HT-29 (cell line): ENCODE data around the gene SFT2D1. TPM values are rescaled to one million over a fixed set of nuclear protein-coding genes. Genes with fewer than 3 reads are reported as not detected.
"Not testable (repeated sequence)": the region's sequence is repeated elsewhere in the genome, so short reads cannot be mapped to it uniquely, and the experiment has no call there.

Experiments
- DNase-seq: peaks from one replicate; pipeline ENCODE4 v3.0.0-alpha.2; 2015; ENCODE audit warnings: low spot score
- total RNA-seq: library from RNA; depleted of rRNA; stranded (reverse); fragments of >200 nt; shearing (Covaris generic); gene quantifications from 2 replicates; pipeline ENCODE4 v1.2.3, GENCODE V29; 2014; rRNA removed

The SFT2D1 gene
- total RNA-seq: 61.6 and 69.3 TPM in 2 replicates

DNA sequence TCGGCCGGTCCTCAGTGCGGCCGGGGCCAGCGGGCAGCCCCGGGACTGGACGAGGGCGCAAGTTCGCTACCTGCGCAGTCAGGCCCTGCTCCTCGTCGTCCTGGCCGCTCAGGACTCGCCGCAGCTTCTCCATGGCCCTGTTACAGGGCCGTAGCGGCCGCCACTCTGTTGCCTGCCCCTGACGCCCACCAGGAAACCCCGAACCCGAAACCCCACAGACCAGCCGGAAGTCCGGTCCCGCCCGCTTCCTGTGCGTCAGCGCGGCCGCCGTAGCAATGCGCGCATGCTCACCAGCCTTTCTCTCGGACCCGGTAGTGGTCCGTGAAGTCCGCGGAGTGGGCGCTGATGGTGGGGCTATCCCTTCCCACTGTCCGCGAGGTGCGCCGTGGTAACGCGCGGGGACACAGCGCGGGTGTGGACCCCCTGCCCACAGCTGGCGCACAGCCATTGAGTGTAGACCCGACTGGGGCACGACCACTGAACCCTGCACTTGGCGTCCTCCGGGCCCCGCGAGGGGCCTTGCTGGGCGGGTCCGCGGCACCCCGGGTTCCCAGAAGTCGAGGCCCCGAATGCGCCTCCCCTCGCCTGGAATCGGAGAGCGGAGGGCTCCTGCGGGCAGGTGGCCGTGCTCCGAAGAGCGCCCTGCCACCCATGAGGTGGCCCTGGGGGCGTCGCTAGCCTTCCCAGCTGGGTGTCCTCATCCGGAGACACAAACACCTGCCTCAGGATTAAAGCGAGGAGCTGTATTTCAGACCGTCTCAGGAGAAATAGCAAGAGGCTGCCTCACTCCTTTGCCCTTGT lies at the start of gene SFT2D1:
Gene SFT2D1, minus strand, starts transcription at position 197 of the 801 bp plus-strand sequence. Its CDS starts 64 bp downstream, at position 133.
- peak; percentile 73 for DNase-seq

DNA sequence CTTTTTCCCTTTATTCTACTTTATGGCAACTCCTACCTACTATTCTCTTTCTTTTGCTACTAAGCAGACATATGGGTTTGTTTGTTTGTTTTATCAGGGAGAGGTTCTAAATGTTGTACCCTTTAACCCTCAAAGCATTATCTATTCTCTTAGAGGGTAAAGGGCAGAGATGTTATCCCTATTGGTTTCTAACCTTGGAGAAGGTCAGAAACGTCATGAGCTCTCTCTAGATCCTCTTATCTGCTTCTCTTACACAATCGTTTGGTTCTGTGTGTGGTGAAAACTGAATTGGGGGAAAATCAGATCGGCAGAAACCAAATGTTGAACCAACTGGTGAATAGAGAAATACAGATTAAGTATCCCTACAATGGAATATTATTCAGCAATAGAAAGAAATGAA lies 46.8 kb upstream of the SFT2D1 start:
- no peak for DNase-seq

GRCh38 chr6:166388290-166389004 lies 46.1 kb upstream of the SFT2D1 start:
- DNase-seq: no peak

GRCh38 chr6:166387642-166388289 lies 45.4 kb upstream of the SFT2D1 start:
- no peak for DNase-seq

DNA sequence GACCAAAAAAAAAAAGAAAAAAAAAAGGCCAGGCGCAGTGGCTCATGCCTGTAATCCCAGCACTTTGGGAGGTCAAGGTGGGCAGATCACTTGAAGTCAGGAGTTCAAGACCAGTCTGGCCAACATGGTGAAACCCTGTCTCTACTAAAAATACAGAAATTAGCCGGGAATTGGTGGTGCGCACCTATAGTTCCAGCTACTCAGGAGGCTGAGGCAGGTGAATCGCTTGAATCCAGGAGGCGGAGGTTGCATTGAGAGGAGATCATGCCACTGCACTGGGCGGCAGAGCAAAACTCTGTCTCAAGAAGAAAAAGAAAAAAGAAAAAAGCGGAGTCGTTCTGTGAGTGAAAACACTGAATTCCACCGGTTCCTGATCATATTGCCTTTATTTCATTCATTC lies 44.8 kb upstream of the SFT2D1 start:
- DNase-seq: not testable (repeated sequence)

- DNase-seq: no peak
Observed at GRCh38 chr6:166386111-166386510, 43.8 kb upstream of the SFT2D1 start.

DNA sequence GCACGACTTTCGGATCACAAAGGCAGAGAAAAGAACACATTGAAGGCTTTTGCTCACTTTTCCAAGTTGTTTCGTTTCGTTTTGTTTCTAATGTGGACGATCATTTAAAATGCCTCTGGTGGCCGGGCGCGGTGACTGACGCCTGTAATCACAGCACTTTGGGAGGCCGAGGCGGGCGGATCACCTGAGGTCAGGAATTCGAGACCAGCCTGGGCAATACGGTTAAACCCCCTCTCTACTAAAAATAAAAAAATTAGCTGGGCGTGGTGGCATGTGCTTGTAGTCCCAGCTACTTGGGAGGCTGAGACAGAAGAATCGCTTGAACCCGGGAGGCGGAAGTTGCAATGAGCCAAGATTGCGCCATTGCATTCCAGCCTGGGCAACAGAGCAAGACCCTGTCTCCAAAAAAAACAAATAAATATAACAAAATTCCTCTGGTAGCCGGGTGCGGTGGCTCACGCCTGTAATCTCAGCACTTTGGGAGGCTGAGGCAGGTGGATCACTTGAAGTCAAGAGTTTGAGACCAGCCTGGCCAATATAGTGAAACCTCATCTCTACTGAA lies 41.5 kb upstream of the SFT2D1 start:
- DNase-seq: not testable (repeated sequence)

DNA sequence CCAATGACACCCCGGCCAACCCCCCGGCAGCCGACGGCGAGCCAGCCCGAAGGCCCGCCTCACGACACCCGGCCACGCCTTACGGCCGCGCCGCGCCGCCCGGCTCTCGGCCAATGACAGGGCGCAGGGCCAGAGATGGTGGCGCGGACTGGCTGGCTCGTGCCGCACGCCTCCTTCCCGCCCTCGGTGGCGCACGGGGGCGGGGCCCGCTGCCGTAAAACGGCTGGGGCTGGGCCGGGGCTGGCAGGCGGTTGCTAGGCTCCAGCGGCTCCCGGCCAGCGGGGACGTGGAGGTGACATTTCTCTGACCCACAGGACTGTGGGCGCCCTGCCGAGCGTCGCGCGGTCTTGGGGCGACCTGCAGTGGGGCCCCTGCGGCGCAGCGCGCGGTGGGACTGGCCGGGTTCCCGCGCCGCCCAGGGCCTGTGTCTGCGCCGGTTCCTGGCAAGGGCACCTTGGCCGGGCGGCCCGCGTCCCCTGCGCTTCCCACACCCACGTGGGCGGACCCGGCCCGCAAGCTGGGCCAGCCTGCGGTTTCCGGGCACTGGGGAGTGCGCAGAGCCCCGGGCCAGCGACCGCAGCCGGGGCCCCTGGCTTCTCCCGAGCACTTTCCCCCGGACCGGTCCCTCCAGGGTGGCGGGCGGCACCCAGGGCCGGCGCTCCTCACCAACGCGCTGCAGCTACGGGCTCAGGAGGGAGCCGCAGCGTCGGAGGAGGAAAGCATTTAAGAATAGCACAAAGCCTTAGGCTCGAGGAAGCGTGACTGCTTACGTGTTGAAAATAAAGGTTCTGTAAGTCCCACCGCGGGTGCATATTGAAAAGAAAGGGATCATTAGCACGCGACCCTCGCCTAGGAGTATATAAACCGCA lies 40.8 kb upstream of the SFT2D1 start, which contains the start of gene MPC1:
Gene MPC1, minus strand, starts transcription at position 8 of the 869 bp plus-strand sequence. CDS start 64 bp downstream, outside the sequence.
- DNase-seq: peak; percentile 96

GRCh38 chr6:166382500-166382932 lies 40.2 kb upstream of the SFT2D1 start:
- DNase-seq: no peak

- peak; percentile 89 for DNase-seq
Observed at GRCh38 chr6:166381733-166382499, 39.6 kb upstream of the SFT2D1 start.

DNA sequence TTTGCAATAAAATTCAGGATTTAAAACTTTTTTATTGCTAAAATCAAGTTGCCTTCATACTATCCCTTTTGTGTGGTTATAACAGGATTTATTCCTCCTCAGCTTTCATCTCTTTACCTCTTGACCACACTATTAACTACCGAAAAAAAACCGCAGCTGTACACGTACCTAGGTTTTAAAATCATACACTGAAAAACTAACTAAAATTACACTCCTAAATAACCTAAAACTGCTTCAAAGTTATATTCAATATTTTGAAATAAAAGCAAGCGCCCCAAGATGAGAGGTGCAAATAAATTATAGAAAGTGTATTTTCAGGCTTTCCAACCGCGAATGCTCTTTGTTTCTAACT lies 39.0 kb upstream of the SFT2D1 start:
- DNase-seq: no peak

GRCh38 chr6:166379800-166380199 lies 37.5 kb upstream of the SFT2D1 start:
- no peak for DNase-seq

GRCh38 chr6:166379103-166379586 lies 36.8 kb upstream of the SFT2D1 start:
- no peak for DNase-seq

DNA sequence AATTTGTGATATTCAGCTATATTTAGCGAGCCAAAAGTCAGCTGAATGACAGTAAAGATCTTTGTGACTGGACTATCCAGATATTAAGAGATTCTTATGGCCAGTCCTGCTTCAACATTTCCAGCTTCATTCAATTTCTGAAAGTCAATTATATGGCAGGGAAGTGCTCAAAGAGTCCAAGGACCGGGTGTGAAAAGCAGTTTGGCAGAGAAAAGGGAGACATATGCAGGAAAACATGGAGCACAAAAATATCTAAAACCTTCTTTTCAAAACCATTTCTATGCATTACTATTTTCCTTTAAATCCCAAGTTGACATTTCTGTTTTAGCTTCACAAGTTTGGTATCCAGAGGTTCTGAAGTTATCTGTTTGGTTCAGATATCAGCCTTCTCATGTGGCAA lies 35.4 kb upstream of the SFT2D1 start:
- no peak for DNase-seq

GRCh38 chr6:166375013-166375412 lies 32.7 kb upstream of the SFT2D1 start:
- no peak for DNase-seq

DNA sequence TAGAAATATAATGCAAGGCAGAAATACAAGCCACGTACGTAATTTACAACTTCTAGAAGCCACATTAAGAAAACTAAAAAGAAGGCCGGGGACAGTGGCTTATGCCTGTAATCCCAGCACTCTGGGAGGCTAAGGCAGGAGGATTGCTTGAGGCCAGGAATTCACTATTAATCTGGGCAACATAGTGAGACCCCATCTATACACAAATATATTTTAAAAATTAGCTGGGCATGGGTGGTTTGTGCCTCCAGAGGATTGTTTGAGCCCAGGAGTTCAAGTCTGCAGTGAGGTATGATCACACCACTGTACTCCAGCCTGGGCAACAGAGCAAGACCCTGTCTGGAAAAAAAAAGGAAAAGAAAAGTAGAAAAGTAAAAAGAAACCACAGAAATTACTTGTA lies 28.1 kb upstream of the SFT2D1 start:
- DNase-seq: no peak

DNA sequence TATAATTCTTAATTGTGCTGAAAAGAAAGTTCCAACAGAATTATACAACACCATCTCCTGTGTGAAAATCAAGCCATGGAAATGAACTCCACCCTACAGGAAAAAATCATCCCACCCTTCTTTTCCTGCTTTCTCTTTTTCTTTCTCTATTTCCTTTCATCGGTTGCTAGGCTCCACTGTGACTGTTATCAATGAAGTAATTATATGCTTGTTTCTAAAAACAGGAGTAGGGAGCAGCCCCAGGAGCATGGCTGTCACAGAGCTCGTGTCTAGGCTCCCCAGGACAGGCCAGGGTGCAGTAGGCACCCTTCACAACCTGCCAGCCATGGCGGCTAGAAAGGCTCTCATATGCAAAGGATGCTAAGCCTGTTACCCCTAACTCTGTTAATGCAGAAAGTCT lies 27.4 kb upstream of the SFT2D1 start:
- DNase-seq: no peak

DNA sequence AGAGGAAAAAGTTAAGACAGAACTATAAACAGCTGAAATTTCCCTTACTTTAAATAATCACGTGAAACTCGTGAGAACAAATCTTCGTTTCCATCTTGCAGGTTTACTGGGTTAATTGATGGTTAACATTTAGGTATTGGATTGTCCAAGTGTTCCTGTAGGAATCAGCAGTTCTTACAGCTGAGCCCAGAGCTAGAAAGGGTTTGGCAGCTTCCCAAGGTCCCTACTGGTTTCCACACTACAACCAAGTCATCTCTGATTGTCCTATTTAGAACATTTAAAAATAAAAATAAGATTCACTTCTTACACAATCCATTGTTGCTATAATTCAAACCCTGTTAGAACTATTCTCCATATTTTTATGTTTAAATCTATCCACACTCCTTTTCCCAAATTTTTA lies 24.6 kb upstream of the SFT2D1 start:
- DNase-seq: no peak

DNA sequence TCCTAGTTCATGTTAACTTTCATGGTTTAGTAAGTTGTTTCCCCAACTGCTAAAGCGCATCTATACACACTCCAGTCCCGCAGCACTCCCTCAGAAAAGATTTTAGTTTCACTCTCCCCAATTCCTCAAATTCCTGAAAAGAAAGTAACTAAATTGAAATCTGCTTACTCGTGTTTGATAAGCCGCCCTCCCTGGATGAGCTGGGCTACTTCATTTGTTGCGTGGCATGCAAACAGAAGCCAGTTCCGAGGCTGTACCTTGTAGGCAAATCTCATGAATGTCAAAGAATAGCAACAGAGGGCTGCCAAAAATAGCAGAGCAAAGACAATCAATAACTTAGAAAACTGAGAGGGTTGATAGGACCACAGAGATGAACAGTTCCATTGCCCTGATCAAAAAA lies 23.5 kb upstream of the SFT2D1 start:
- DNase-seq: no peak

- no peak for DNase-seq
Observed at GRCh38 chr6:166365221-166365620, 22.9 kb upstream of the SFT2D1 start.
